ENCODE results near the gene CFAP20.
"Not testable (repeated sequence)": the region's sequence is repeated elsewhere in the genome, so short reads cannot be mapped to it uniquely, and the experiment has no call there.

Gene CFAP20

DNA sequence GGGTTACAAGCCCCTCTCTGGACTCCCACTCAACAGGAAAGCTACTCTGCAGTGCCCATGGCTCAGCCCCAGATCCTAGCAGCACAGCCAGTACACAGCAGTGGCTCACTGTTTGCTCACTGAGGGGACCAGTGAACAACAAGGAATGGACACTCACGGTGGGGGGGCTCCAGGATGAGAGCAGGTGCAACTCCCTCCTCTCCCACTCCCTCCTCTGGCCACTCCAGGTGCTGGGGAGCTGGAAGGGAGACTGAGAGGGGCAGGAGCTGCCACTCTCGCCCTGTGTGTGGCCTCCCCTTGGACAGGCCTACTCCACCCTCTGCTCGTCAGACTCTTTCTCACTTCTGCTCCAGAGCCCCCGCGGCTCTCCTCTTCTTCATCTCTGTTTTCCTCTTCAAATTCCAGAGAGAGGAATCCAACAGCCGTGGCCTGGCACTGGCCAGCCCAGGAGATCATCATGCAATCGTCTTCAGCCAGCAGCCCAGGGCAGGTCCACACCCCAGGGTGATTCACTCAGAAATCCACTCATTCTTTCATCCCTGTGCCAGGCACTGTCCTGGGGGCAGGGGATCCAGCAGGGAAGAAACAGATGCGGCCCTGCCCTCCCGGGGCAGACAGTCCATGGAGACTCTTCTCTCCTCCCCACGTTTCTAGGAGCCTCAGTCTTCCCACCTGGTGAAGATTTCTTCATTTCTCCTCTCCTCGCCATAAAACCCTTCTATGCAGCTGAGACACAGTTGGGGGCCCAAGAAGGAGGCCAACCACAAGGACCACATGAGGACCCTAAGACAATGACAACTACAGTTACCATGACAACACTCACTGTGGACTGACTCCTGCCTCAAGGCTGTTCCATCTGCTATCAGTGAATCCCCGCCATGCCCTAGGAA is 30.7 kb downstream of the CFAP20 start:
- DNase-seq (ENCODE audit: low read depth, low spot score) = no peak

DNA sequence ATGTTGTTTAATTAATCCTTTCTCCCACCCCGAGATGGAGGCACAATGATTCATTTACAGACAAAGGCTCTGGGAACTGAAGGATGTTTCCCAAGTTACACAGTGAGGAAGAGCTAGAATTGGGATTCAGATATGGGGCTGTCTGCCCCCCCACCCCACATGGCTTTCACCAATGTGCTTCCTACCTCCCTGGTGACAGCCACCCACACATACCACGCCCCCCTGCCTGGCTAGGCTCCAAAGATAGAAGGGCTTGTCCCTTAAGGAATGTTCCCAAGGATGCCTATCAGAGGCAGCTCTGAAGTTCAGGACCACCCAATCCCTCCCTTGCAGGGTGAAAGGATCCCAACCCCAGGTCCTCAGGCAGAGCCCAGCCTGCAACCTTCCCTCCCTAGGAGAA is 32.9 kb downstream of the CFAP20 start:
- no peak for DNase-seq (ENCODE audit: low read depth, low spot score)

DNA sequence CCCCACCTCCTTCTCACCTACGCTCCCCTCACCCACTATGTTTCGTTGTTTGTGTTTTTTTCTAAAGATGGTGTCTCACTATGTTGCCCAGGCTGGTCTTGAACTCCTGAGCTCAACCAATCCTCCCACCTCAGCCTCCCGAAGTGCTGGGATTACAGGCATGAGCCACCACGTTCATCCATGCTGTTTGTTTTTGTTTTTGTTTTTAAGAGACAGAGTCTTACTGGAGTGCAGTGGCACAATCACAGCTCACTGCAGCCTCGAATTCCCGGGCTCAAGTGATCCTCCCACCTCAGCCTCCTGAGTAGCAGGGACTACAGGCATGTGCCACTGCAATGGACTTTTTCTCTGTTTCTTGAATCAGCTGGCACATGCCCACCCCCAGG is 33.6 kb downstream of the CFAP20 start:
- not testable (repeated sequence) for DNase-seq (ENCODE audit: low read depth, low spot score)

DNA sequence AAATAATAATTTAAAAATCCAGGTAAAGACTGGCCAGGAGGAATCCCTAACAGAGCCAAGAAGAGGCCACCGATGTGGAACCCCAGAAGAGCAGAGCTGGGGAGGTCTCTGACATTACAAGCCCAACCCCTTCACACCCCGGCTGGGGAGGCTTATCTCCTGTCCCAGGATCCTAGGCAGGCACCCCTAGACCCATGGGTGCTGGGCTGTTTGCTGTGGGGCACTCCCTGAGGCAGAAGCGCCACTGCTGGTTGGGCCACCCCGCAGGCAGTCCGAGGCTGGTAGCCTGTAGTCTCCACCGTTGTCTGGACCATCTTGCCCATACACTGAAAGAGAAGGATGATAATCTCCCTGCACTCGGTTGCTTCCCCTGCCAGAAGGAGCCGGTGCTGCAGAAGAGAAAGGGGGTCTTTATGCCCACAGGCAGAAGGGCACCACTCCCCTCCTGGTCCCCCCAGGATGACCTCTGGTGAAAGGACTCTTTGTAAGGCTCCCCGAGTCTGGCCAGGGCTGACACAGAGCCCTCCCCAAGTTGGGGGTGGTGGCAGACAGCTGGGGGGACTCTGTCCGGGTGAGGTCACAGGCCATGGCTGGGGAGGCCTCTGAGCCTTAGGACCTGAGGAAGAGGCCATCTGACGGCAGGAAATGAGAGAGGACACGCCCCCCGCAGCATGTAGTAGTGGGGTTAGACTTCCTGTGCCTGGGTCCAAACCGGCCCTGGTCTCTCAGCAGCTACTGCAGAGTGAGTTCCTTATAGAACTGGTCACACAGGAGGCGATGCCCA is 34.2 kb downstream of the CFAP20 start:
- no peak for DNase-seq (ENCODE audit: low read depth, low spot score)

DNA sequence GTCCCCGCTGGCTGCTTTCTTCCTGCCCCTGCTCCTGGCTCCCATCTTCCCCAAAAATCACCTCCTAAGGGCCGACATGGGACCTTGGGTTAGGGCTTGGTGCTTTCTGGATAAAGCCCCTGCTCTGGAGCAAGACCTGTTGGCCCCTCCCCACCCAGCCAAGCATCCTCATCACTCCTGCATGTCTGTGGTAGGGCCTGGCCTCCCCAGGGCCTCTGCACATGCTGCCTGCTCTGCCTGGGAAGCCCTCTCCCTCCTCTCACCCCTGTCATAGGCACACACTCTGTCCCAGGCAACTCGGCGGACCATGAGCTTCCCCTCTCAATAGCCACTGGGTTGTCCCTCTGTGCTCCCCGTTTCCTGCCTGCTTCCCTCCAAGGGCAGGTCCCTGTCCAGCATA is 35.2 kb downstream of the CFAP20 start:
- no peak for DNase-seq (ENCODE audit: low read depth, low spot score)

DNA sequence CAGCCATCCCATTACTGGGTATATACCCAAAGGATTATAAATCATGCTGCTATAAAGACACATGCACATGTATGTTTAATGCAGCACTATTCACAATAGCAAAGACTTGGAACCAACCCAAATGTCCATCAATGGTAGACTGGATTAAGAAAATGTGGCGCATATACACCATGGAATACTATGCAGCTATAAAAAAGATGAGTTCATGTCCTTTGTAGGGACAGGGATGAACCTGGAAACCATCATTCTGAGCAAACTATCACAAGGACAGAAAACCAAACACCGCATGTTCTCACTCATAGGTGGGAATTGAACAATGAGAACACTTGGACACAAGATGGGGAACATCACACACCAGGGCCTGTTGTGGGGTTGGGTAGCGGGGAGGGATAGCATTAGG is 38.8 kb downstream of the CFAP20 start:
- not testable (repeated sequence) for DNase-seq (ENCODE audit: low read depth, low spot score)

DNA sequence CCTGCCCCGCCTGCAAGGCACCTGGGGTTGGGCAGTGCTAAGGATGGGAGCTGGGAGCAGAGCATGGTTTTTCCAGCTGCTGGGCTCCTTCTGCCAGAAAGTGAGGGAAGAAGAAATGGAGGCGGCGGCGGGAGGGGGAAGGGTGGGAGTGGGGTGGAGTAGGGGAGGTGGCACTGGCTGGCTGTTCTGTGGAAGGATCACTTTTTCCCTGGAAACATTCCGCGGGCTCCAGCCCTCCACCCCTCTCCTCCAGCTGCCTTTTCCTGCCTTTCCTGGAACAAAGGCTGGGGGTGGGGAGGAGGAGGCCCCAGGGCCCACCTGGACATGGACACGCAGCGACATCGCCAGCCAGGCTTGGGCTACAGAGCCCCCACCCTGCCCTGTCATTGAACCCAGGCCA is 41.1 kb downstream of the CFAP20 start:
- no peak for DNase-seq (ENCODE audit: low read depth, low spot score)

DNA sequence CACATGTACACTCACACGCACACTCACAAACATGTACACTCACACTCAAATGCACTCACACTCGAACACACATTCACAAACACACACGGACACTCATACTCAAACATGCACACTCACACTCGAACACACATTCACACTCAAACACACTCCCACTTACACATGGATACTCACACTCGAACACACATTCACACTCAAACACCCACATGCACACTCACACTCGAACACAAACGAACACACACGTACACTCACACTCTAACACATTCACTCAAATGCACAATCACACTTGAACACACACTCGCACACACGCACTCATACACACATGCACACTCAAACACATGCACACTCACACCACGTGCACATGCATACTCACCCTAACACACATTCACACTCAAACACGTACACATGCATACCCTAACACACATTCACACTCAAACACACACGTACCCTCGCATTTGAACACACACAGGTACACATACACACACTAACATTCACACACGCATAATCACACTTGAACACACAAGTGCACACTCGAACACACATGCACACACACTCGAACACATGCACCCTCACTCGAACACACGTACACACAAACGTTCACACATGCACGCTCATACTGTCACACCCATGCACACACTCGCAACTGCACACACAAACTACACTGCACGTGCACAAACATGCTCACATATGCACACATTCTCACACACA is 41.8 kb downstream of the CFAP20 start:
- DNase-seq (ENCODE audit: low read depth, low spot score) = no peak

DNA sequence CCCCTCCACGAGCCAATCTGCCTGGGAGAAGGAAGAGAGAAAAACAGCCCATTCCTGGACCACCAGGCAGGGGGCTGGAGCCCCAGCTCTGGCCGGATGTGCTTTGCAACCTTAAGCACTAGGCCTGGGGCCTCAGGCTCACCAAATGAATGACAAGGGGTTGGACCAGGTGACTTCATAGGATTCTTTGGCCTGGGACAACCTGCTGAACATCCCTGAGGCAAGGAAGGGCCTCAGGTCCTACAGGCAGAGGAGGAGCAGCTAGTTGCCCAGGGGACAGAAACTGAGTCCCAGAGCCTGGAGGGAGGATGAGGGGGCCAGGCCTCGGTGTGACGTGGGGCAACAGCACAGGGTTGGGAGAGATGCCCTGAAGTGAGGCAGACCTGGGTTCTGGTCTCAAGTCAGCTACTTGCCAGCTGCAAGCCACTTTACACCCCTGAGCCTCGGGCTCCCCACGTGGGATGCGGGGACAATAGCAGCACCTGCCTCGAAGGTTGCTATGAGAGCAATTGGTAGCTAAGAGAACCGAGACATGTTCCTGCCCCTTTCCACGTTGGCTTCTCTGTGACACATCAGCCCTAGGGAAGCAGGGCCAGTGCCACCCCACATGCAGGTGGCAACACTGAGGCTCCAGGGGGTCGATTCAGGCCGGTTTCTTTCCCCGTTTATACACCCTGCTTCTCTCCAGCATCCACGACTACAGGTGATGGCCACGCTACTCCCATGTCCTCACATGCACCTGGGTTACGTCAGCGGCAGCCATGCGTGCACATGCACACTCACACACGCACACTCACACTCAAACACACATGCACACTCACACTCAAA is 42.6 kb downstream of the CFAP20 start:
- DNase-seq (ENCODE audit: low read depth, low spot score) = no peak

DNA sequence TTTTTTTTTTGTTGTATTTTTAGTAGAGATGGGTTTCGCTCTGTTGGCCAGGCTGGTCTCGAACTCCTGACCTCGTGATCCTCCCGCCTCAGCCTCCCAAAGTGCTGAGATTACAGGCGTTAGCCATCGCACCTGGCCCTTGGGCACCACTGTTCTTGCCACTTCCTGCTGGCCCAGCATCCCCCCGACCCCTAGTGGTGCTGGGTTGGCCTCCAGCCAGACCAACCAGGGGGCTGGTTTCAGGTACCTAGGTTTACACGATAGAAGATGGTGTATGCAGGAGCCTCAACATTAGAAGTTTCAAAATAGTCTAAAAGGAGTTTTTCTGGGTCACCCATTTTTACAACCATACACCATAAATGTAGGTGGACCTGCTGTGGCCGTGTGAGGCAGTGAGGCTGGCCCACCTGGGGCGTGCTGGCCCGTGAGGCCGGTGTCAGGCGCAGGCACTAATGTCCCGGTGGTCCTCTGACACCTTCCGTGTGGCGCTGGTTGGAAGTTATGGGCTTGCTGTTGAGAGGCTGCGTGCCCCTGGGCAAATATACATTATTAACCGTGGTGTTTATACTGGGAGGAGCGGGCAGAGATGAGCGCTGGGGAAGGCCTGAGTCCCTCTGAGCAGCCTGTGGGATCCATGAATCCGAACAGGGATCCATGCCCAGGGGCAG is 43.5 kb downstream of the CFAP20 start:
- no peak for DNase-seq (ENCODE audit: low read depth, low spot score)

DNA sequence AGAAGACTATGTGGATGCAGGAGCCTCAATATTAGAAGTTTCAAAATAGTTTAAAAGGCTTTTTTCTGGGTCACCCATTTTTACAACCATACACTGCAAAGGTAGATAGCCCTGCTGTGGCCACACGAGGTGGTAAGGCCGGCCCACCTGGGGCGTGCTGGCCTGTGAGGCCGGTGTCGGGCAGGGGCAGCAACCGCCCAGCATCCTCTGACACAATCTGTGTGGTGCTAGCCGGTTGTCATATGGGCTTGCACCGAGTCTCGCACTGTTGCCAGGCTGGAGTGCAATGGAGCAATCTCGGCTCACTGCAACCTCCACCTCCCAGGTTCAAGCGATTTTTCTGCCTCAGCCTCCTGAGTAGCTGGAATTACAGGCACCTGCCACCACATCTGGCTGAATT is 44.0 kb downstream of the CFAP20 start:
- no peak for DNase-seq (ENCODE audit: low read depth, low spot score)

DNA sequence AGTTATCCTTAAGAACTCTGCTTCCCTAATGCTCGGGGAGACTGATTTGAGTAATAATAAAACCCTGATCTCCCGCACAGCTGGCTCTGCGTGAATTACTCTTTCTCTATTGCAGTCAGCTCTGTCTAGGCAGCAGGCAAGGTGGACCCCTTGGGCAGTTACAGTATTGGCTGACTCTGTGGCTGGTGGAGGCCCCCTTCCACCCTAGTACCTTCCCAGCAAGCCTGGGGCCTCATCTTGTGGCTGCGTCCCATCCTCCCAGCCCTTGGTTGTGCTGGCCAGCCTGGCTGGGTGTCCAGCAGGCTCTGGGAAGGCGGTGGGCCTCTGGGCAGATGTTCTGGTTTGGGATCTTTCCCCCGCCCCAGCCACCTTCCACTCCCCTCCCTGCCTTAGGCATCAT is 44.5 kb downstream of the CFAP20 start:
- no peak for DNase-seq (ENCODE audit: low read depth, low spot score)

DNA sequence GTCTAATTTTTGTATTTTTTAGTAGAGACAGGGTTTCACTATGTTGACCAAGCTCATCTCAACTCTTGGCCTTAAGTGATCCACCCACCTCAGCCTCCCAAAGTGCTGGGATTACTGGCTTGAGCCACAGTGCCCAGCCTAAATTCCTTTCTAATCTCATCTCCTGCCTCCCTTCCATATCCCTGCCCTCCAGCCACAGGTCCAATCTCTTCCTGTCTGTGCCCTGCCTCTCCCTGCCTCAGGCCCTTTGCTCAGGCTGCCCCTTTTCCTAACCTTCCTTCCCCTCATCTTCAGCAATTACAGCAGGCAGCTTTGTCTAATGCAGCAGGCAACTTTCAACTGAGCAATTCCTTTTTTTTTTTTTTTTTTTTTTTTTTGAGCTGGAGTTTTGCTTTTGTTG is 46.8 kb downstream of the CFAP20 start:
- no peak for DNase-seq (ENCODE audit: low read depth, low spot score)

DNA sequence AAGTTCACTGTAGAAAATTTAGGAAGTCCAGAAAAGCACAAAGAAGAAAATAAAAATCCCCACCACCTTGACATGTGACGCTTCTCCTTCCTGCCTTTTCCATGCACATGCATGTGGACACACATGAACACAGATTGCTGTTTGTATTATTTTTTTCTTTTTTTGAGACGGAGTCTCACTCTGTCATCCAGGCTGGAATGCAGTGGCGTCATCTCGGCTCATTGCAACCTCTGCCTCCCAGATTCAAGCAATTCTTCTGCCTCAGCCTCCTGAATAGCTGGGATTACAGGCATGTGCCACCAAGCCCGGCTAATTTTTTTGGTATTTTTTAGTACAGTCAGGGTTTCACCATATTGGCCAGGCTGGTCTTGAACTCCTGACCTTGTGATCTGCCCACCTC is 48.5 kb downstream of the CFAP20 start:
- DNase-seq (ENCODE audit: low read depth, low spot score) = not testable (repeated sequence)

DNA sequence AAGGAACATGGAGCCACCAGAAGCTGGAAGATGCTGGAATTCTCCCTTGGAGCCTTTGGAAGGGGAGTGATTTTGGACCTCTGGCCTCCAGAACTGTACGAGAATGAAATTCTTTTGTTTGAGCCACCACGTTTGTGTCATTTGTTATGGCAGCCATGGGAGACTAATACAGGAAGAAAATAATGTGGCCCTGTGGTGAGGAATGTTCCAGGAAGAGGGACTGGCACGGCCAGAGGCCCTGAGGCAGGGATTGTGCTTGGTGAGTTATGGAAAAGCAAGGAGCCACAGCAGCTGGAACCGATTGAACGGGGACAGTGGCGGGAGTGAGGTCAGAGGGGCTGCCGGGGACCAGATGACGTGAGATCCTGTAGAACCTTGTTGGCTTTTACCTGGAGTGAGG is 51.4 kb downstream of the CFAP20 start:
- no peak for DNase-seq (ENCODE audit: low read depth, low spot score)

DNA sequence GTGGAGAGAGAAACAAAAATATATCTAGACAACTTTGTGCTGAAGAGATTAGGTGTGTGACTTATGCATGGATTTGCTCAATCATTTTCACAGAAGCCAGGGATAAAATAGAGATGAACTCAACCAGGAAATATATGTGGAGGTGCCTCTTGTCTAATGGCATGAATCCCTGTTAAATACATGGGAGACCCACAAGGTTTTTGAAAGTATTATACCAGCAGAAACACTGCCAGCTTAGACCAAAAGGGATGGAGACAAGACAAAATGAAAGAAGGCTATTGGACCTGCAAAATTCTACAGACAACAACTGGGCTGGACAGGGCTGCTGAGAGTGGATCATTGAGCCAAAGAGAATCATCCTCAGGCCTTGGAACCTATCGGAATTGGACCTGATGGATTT is 52.7 kb downstream of the CFAP20 start:
- DNase-seq (ENCODE audit: low read depth, low spot score) = no peak

DNA sequence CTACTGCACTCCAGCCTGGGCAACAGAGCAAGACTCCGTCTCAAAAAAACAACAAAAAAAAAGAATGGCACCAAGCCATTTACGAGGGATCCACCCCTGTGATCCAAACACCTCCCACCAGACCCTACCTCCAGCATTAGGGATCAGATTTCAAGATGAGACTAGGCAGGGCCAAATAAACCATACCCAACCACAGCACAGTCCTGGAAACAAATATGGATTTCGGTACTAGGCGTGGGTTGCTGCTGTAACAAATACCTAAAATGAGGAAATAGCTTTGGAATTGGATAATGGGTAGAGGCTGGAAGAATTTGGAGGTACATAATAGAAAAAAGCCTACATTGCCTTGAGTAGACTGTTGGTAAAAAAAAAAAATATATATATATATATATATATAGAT is 54.5 kb downstream of the CFAP20 start:
- DNase-seq (ENCODE audit: low read depth, low spot score) = no peak

DNA sequence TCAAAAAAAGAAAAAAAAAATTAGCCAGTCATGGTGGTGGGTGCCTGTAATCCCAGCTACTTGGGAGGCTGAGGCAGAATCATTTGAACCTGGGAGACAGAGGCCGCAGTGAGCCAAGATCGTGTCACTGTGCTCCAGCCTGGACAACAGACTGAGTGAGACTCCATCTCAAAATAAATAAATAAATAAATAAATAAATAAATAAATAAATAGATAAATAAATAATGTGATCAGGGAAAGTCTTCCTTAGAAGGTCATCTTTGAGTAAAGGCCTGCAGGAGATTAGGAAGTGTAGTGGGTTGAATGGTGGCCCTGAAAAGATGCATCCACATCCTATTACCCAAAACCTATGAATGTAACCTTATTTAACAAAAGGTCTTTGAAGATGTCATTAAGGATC is 56.1 kb downstream of the CFAP20 start:
- DNase-seq (ENCODE audit: low read depth, low spot score) = not testable (repeated sequence)

DNA sequence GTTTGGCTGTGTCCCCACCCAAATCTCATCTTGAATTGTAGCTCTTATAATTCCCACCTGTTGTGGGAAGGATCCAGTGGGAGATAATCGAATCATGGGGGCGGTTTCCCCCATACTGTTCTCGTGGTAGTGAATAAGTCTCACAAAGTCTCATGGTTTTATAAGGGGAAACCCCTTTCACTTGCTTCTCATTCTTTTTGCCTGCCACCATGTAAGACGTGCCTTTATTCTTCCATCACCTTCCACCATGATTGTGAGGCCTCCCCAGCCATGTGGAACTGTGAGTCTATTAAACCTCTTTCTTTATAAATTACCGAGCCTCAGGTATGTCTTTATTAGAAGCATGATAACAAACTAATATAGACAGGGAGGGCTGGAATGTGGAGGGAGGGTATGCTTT is 57.0 kb downstream of the CFAP20 start:
- DNase-seq (ENCODE audit: low read depth, low spot score) = not testable (repeated sequence)

DNA sequence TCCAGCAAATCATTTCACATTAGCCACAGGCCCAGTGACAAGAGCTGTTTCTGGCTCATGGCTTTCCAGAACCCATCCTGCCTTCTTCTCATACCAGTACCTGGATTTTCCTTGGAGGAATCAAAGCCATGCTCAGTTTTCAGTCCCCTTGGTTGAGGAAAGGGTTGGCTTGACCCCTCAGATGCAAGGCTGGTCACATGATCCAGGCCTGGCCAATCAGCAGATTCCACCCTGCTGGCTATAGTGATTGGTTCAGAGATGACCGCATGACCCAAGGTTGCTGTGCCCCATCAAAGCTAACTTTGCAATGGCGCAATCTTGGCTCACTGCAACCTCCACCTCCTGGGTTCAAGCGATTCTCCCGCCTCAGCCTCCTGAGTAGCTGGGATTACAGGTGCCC is 58.6 kb downstream of the CFAP20 start:
- DNase-seq (ENCODE audit: low read depth, low spot score) = no peak

Data from brain pericyte (primary cell).